GM12801 (cell line): Measurements from ENCODE around the gene CERS4.

Experiments
- TF ChIP-seq, protein P1 (sequence below): IDR thresholded peaks from one replicate; pipeline ENCODE4 v1.5.1; 2011; ENCODE audit warnings: control low read depth; ENCODE audit not compliant: insufficient read length; ENCODE audit errors: extremely low read depth

CERS4 gene

DNA sequence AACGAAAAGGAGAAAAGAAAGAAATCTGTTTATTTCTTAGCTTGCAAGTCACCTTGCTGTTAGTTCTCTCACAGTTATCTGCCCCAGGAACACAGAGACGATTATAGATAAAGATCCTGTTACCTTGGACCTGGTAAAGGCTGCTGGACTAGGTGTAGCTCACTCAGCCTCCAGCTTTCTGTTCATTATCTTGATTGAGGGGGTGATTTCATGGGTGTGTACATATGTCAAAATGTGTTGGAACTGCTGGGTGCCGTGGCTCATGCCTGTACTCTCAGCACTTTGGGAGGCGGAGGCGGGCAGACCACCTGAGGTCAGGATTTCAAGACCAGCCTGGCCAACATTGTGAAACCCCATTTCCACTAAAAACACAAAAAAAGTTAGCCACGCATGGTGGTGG is 27.9 kb downstream of the CERS4 start:
- TF ChIP-seq, protein P1, sequence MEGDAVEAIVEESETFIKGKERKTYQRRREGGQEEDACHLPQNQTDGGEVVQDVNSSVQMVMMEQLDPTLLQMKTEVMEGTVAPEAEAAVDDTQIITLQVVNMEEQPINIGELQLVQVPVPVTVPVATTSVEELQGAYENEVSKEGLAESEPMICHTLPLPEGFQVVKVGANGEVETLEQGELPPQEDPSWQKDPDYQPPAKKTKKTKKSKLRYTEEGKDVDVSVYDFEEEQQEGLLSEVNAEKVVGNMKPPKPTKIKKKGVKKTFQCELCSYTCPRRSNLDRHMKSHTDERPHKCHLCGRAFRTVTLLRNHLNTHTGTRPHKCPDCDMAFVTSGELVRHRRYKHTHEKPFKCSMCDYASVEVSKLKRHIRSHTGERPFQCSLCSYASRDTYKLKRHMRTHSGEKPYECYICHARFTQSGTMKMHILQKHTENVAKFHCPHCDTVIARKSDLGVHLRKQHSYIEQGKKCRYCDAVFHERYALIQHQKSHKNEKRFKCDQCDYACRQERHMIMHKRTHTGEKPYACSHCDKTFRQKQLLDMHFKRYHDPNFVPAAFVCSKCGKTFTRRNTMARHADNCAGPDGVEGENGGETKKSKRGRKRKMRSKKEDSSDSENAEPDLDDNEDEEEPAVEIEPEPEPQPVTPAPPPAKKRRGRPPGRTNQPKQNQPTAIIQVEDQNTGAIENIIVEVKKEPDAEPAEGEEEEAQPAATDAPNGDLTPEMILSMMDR = no peak

GRCh38 chr19:8238251-8238650 is 29.1 kb downstream of the CERS4 start:
- TF ChIP-seq, protein P1 = no peak

DNA sequence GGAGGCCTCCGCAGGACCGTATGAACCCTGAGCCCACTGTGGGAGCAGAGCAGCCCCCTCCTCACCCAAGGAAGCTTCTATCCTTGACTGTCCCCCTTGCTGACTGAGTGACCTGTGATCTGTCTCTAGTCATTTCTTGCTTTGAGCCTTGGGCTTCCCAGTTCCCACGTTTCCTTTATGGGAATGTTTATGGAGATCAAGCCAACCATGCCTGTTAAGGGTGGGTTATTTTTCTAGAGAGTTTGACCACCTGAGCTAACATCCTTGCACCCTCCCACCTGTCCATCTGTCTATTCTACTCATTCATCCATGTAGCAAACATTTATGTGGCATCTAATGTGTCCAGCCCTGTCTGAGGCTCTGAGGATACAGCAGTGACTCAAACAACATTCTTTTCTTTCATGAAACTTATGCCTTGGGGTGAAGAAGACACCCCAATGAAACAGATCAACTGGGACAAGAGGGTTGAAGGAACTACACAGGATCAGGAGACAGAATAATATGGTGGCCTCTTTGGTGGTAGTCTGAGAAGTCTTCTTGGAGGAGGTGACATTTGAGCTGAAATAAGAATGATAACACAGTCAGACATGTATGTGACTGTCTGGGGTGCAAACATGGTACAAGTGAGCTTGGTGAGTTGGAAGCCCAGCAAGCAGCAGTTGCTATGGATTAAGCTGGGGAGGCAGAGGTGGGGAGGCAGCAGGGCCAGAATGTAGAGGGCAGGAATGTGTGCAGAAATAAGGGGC is 30.5 kb downstream of the CERS4 start:
- TF ChIP-seq, protein P1 = no peak

GRCh38 chr19:8240274-8241229 is 31.4 kb downstream of the CERS4 start:
- TF ChIP-seq, protein P1 = no peak

DNA sequence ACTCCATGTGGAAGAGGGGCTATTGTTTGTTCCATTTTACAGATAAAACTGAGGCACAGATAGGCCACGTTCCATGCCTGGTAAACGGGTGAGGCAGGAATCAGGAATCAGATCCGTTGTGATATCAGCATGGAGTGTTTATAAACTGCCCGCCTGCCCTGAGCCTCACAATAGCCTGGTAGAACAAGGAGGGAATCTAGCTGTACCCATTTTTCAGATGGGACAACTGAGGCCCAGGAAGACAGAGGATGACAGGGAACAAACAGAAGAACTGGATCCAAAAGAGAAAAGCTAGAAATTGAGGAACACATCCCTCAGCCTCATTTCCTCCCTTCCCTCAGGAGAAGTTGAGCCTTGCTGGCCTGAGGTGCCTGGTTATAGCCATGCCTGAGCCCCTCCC is 32.5 kb downstream of the CERS4 start:
- TF ChIP-seq, protein P1 = no peak

GRCh38 chr19:8242211-8242821 is 33.1 kb downstream of the CERS4 start:
- TF ChIP-seq, protein P1 = no peak

DNA sequence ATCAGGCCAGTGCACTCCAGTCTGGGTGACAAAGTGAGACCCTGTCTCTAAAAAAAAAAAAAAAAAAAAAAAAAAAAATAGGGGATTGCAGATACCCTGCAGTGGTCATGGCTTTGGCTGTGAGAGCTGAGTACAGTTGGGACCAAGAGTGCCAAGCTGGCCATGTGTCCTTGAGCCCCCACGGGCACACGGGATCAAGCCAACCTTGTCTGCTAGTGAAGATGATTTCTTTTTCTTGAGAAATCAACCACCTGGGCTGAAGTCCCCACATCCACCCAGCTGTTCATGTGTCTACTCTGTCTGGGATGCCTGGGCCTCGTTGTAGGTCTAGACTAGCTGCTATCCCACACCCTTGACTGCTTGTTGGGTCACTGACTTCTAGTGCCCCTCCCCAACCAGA is 34.0 kb downstream of the CERS4 start:
- TF ChIP-seq, protein P1 = no peak
